GM19467 (cell line): Measurements from ENCODE around the gene BIN1.

ENCODE experiments used
- ATAC-seq: cut with Tn5 transposase; IDR thresholded peaks from one replicate; pipeline ENCODE4 v1.9.1; 2021; ENCODE audit warnings: mild to moderate bottlenecking, moderate library complexity; ENCODE audit not compliant: unreplicated experiment

Gene BIN1

GRCh38 chr2:127059559-127059958 is 47.4 kb downstream of the BIN1 start:
- ATAC-seq = no peak

- no peak for ATAC-seq
These were observed 48.1 kb downstream of the BIN1 start for GRCh38 chr2:127058954-127059252.

DNA sequence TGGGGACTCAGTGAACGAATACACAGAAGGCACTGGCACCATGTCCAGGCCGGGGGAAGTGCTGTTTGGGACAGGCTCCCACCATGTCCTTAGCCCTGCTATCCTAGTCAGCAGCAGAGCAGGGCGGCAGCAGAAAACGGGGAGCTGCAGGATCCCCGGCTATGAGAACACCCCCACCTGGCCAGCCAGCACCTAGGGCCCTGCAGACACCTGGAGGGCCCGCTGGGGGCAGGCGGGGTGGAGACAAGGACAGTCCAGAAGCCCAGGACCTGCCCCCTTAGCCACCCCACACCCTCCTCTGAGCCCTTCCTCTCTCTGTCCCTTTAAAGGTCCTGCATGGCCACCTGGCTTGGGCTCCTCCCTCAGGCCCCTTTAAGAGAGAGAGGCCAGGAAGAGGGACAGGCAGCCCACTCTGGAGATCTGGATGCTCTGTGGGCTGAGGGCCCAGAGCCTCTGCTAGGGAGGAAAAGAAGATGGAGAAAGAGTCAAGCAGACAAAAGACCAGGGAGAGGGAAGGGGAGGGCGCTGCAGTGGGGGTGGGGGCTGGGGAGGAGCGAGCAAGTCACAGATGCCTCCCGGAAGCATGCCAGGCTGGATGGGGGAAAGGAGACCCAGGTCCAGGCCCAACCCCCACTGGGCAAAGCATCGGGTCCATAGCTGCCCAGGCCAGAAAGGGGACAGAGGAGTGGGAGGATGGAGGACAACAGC is 48.6 kb downstream of the BIN1 start:
- no peak for ATAC-seq

GRCh38 chr2:127057371-127058245 is 49.3 kb downstream of the BIN1 start:
- ATAC-seq = no peak

DNA sequence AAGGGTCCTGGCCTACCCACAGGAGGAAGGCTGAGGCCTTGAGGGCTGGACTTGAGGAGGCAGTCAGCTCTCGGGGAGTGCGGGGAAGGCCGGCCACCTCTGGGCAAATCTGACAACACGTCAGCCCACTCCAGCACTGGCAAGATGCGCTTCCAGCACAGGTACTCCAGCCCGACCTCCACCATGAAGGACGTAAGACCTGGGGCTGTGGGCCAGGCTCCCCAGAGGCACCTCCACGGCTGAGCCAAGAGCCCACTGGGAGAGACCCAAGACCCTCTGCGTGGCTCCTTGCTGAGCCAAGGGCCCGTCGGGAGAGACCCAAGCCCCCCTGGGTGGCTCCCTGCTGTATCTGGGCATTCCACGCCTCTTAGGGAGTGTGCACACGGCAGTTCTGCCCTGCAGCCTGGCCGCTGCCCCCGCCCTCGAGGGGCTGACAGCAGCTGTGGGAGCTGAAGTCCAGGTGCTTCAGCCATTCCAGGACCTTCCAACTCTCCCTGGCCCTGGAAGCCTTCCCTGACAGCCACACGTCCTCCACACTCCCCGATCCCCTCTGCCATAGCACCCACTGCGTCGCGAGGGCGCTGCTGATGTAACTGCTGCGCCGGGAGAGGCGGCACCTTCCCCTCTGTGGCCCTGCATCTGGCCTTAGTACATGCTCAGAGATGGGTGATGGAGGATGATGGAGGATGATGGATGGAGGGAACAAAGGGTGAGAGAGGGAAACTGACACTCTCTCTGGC is 50.2 kb downstream of the BIN1 start:
- ATAC-seq = no peak

GRCh38 chr2:127056086-127056485 is 50.9 kb downstream of the BIN1 start:
- ATAC-seq = no peak

DNA sequence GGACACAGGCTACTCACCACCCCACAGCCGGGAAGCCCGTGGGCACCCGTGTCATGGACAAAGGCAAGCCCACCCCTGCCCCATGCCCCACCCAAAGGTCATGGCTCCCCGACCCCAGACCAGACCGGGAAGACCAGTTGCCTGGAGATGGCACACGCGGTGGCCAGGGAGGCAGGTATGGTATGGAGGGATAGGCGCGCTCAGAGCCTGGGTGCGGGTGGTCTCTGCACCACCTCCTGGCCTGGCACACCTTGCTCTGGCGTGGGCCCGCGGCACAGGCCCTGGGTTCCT is 51.2 kb downstream of the BIN1 start:
- no peak for ATAC-seq

GRCh38 chr2:127054996-127055785 is 51.8 kb downstream of the BIN1 start:
- no peak for ATAC-seq

- ATAC-seq = no peak
These were observed 52.4 kb downstream of the BIN1 start for GRCh38 chr2:127054604-127054930.

DNA sequence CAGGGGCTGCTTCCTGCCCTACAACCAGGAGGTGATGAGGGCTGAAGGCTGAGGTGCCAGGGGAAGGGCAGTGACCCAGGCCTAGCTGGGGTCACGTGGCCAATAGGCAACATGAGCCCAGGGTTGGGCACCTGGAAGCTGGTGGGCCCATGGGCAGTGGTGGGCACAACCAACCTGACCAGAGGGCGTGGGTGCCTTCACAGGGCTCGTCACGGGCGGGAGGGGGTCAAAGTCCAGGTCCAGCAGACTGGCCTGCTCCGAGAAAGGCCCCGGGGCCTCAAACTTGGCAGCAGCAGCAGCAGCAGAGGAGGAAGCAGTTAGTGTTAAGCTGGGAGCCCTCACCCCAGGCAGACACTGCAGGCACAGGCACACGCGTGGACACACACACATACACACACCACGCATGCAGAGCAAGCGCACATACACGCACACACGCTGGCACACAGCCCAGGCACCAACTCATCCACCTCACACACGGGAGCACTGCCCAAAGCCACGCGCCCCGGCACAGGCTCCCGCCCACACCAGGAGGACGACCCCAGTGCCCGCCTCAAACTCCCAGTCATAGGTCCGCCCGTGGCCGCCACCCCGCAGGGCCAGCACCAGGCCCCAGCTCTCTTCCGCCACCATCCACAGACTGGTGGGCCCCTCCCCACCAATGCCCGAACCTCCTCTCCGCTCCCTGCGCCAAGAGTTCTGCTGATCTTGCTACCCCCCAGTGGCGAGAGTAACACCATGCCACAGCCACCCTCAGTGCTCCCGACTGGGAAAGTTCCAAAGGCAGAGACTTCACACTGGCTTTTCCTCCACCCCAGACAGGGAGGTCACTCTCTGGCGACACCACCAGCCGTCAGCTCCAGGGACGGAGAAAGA is 53.0 kb downstream of the BIN1 start:
- ATAC-seq = no peak

DNA sequence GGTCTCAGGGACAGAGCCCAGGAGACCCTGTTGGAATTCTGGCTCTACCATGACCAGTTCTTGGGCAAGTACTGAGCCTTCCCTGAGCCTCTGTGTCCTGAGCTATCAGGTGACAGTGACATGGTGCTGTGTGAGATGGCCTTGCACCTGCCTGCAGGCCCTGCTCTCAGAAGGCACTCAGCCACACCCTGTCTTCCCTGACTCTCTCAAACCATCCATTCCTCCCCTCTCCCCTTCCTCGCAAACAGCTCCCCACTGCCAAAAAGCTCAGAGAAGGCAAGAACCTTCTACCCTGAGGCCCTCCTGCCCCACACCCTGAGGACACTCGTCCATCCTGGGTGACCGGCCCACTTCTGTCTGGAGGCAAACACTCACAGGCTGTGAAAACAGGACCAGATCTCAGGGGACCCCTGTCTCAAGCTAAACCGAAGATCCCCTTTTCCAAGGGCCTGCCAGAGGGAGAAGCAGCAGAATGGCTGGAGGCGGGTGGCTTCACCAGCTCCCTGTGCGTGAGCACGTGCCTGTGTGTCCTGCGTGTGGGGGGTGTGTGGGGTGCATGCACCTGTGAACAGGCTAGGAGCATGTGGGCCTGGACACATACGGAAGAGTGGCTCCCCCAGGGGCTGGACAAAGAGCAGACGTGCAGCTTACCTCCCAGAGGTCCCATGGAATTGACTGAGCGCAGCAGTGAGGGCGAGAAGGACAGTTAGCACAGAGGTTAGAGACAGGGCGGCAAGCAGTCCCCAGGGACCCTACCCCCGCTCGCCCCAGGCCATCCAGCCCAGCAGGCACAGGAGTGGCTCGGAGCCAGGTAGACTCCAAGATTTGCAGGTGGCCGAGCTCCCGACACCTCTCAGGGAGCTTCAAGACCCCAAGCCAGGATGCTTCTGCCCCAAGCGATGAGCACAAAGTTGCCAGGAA is 53.9 kb downstream of the BIN1 start:
- no peak for ATAC-seq

DNA sequence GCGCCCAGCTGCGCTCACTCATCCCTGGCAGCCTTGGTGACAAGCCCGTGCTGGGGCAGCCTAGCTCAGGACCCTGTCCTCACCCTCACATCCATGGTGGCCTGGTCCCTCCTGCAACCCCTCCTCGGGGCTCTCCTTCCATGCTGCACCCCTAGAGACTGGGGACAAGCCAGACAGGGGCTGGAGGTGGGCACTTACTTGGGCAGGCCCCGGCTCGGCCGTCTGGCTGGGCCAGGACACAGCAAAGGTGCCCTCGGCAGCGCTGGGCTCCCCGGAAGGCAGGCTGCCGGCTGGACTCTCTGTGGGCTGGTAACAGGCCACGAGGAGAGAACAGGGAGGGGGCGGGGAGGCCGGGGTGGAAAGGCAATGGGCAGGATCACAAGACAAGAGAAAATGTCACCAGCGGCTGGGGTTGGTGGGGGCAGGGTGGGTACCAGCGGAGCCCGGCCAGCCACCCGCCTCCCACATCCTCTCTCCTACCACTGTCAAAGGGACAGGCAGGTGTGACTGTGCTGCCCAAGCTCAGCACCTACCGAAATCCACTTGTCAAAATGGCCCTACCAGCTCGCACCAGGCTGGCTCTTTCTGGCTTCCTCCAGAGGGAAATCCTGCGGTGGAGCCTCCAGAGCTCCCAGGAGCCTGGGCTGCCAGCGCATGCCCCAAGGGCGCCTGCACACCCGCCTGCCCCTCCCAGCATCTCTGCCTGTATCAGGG is 54.7 kb downstream of the BIN1 start:
- no peak for ATAC-seq

GRCh38 chr2:127051116-127052056 is 55.6 kb downstream of the BIN1 start:
- ATAC-seq = no peak

DNA sequence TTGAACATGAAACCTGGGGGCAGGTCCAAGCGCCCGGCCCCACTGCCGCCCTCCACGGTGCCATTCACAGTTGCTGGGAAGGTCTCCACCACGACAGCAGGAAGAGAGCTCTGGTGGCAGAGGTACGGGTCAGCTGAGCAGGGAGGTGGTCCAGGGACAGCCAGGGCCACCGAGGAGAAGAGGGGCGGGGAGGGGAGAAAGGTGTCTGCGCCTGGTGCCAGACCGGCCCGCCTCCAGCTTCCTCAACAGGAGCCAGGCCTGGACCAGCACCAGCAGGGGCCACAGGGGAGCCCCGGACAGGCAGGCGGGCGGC is 56.2 kb downstream of the BIN1 start:
- ATAC-seq = no peak

GRCh38 chr2:127049927-127050802 is 56.8 kb downstream of the BIN1 start:
- peak; percentile 52 for ATAC-seq

DNA sequence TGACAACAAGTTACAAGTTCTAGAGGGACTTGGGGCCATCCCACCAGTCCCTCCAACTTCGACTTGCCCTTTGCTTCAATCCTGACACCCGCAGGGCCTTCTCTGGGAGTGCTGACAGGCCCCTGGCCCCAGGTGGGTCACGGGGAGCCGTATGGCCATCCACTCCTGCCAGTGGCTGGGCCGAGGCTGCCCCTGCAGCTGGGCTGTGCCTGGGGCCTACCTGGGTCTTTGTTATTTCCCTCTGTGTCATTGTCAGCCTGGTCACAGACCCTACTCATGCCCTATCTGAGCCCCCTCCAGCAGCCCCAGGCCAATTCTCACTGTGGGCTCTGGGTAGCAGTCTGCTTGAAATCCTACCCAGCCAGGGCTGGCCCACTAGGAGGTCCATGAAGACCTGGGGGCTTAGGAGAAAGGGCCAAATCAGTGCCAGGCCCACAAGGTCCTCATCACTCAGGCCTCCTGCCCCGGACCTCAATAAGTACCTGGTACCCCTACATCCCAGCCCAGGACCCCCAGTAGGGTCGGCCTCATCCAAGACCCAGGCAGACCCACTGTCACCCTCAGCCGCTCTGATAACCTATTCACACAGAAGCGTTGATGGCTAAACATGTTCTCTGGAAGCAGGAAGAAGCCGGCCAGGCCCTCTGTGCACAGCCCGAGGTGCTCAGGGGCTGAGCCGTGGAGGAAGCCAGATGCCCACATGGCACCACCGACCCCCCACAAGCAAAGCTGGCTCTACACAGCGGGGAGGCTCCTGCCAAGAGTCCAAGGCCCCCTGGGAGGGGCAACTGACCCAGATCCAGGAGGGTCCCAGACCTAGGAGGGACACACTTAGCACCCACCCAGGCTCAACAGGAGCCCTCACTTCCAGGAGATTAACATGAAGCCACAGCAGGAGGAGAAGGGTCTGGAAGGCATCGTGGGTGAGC is 57.7 kb downstream of the BIN1 start:
- ATAC-seq = no peak
